HepG2 (cell line): ENCODE data around the gene GLIS2. TPM values are rescaled to one million over a fixed set of nuclear protein-coding genes. Genes with fewer than 3 reads are reported as not detected.

Experiments
- CEBPG ChIP-seq: IDR thresholded peaks from 2 replicates; pipeline ENCODE4 v1.6.1; 2016
- FOXA3 ChIP-seq: IDR thresholded peaks from 2 replicates; pipeline ENCODE4 v1.6.1; 2016; ENCODE audit warnings: missing genetic modification reagents, missing compliant biosample characterization
- GZF1 ChIP-seq: sonication (generic); formaldehyde crosslinking; IDR thresholded peaks from 2 replicates; pipeline ENCODE4 v1.5.1; 2020; ENCODE audit warnings: mild to moderate bottlenecking, missing genetic modification reagents
- HNRNPK ChIP-seq: fragments of 200-400 bp; formaldehyde crosslinking; IDR thresholded peaks from 2 replicates; pipeline ENCODE4 v1.6.1; 2018; ENCODE audit warnings: low read length, low read depth, moderate library complexity, mild to moderate bottlenecking; ENCODE audit not compliant: poor library complexity, severe bottlenecking
- HOXA7 ChIP-seq: sonication (generic); formaldehyde crosslinking; IDR thresholded peaks from 2 replicates; pipeline ENCODE4 v1.8.1; 2022; ENCODE audit warnings: mild to moderate bottlenecking, missing genetic modification reagents, moderate library complexity
- KDM5B ChIP-seq: sonication (generic); formaldehyde crosslinking; IDR thresholded peaks from 2 replicates; pipeline ENCODE4 v1.4.0; 2020; ENCODE audit warnings: missing genetic modification reagents, mild to moderate bottlenecking, borderline replicate concordance
- MAFF ChIP-seq: IDR thresholded peaks from 2 replicates; pipeline ENCODE4 v1.6.1; 2011; ENCODE audit warnings: low read depth, low read length, improper control_type of control experiment
- NCOA2 ChIP-seq: sonication (generic); formaldehyde crosslinking; IDR thresholded peaks from 2 replicates; pipeline ENCODE4 v1.8.0; 2022; ENCODE audit warnings: inconsistent platforms
- ZKSCAN8 ChIP-seq: IDR thresholded peaks from 2 replicates; pipeline ENCODE4 v1.6.1; 2016; ENCODE audit warnings: borderline replicate concordance, missing genetic modification reagents, missing compliant biosample characterization
- ZNF572 ChIP-seq: sonication (generic); formaldehyde crosslinking; IDR thresholded peaks from 2 replicates; pipeline ENCODE4 v1.5.1; 2020; ENCODE audit warnings: mild to moderate bottlenecking, missing genetic modification reagents
- ZNF775 ChIP-seq: sonication (generic); formaldehyde crosslinking; IDR thresholded peaks from 2 replicates; pipeline ENCODE4 v1.4.0; 2020; ENCODE audit warnings: missing genetic modification reagents, mild to moderate bottlenecking, moderate library complexity, borderline replicate concordance
- ZNF879 ChIP-seq: sonication (generic); formaldehyde crosslinking; IDR thresholded peaks from 2 replicates; pipeline ENCODE4 v1.8.1; 2023; ENCODE audit warnings: missing genetic modification reagents
- polyA plus RNA-seq, 8 experiments: library from polyadenylated mRNA; depleted of rRNA in 3 of 8; stranded (reverse) in 7 of 8; unstranded in 1 of 8; fragments of >200 nt; fragmentation: Illumina TruSeq in 4 of 8; extraction: Trizol in 4 of 8; gene quantifications; 2 replicates each; pipeline versions ENCODE4 v1.2.1 to v1.2.3, GENCODE V29; 2011 to 2016; ENCODE audit warnings: low read depth in 4 of 8, missing spikeins in 1 of 8, mixed read lengths in 1 of 8; ENCODE audit not compliant: insufficient read depth in 1 of 8
- total RNA-seq, 5 experiments: library from RNA; depleted of rRNA; stranded (reverse); fragments of >200 nt; fragmentation: Illumina TruSeq; extraction: Trizol; gene quantifications; 2 replicates each; pipeline ENCODE4 v1.2.3, GENCODE V29; 2016; ENCODE audit warnings: low read depth in 1 of 5
- TF ChIP-seq, protein P1 (sequence below): sonication (generic); formaldehyde crosslinking; IDR thresholded peaks from 2 replicates; pipeline ENCODE4 v1.4.0; 2020; ENCODE audit warnings: missing genetic modification reagents
- TF ChIP-seq, protein P2 (sequence below): sonication (generic); formaldehyde crosslinking; IDR thresholded peaks from 2 replicates; pipeline ENCODE4 v1.4.0; 2020; ENCODE audit warnings: missing genetic modification reagents, borderline replicate concordance
- TF ChIP-seq, protein P3 (sequence below): sonication (generic); formaldehyde crosslinking; IDR thresholded peaks from 2 replicates; pipeline ENCODE4 v1.4.0; 2020; ENCODE audit warnings: missing genetic modification reagents, borderline replicate concordance
- TF ChIP-seq, protein P4 (sequence below): sonication (generic); formaldehyde crosslinking; IDR thresholded peaks from 2 replicates; pipeline ENCODE4 v1.5.0; 2020; ENCODE audit warnings: missing genetic modification reagents
- TF ChIP-seq, protein P5 (sequence below): sonication (generic); formaldehyde crosslinking; IDR thresholded peaks from 2 replicates; pipeline ENCODE4 v1.4.0; 2020; ENCODE audit warnings: missing genetic modification reagents, borderline replicate concordance

GLIS2 gene
- total and polyA plus RNA-seq, 2 of the 13 experiments (the other 11 are each of a cell fraction or from before 2014, with no cell fraction given): 0.28 to 0.29 TPM

DNA sequence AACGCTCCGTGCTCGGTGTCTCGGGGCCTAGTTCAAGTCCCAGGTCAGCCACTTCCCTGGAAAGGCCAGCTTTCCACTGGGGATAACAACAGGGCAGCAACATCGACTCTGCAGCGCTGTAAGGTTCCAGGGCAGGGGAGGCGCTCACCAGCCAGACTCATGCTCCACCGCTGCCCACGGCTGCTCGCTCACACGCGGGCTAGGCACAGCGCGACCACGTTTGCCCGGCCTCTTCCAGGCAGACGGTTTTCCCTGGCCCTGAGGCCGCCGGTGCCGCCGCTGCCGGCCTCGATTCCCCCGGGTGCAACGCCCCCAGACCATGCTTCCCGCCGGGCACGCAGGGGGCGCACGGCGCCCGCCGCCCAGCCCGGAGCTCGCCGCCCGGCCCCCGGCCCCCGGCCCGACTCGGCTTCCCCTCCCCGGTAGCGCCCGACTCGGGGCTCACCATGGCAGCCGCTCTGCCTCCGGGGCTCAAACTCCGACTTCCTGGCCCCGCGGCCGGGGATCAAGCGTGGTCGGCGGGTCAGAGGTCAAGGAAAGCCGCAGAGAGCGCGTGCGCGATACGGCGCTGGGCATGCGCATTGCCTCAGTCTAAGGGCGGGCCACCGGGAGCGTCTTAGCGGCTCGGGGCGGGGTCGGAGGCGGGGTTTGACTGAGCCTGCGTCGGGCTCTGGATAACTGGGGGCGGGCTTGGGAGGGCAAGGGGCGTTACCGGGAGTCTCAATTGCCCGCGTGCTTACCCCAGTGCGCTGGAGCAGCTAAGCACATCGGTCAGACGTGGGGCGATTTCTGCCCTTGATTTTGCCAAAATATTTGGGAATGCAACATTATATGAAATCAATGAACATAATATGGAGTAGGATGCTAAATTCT is 35.2 kb downstream of the GLIS2 start, which contains the start of gene PAM16 (continued):
- TF ChIP-seq, protein P1, sequence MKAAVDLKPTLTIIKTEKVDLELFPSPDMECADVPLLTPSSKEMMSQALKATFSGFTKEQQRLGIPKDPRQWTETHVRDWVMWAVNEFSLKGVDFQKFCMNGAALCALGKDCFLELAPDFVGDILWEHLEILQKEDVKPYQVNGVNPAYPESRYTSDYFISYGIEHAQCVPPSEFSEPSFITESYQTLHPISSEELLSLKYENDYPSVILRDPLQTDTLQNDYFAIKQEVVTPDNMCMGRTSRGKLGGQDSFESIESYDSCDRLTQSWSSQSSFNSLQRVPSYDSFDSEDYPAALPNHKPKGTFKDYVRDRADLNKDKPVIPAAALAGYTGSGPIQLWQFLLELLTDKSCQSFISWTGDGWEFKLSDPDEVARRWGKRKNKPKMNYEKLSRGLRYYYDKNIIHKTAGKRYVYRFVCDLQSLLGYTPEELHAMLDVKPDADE: no peak
- TF ChIP-seq MAFF (no peak), ZKSCAN8 (CRISPR knock-in tag) (no peak), ZNF879 (CRISPR knock-in tag) (no peak), NCOA2 (CRISPR knock-in tag) (no peak), KDM5B (CRISPR knock-in tag) (peak; percentile 38; the same call in 1 of the 2 replicates), CEBPG (peak; percentile 32; the same call in 1 of the 2 replicates), HOXA7 (CRISPR knock-in tag) (no peak), HNRNPK (no peak), FOXA3 (peak; percentile 38), GZF1 (no peak), ZNF572 (CRISPR knock-in tag) (peak; percentile 76; the same call in 1 of the 2 replicates), ZNF775 (CRISPR knock-in tag) (no peak)
- TF ChIP-seq, protein P2, sequence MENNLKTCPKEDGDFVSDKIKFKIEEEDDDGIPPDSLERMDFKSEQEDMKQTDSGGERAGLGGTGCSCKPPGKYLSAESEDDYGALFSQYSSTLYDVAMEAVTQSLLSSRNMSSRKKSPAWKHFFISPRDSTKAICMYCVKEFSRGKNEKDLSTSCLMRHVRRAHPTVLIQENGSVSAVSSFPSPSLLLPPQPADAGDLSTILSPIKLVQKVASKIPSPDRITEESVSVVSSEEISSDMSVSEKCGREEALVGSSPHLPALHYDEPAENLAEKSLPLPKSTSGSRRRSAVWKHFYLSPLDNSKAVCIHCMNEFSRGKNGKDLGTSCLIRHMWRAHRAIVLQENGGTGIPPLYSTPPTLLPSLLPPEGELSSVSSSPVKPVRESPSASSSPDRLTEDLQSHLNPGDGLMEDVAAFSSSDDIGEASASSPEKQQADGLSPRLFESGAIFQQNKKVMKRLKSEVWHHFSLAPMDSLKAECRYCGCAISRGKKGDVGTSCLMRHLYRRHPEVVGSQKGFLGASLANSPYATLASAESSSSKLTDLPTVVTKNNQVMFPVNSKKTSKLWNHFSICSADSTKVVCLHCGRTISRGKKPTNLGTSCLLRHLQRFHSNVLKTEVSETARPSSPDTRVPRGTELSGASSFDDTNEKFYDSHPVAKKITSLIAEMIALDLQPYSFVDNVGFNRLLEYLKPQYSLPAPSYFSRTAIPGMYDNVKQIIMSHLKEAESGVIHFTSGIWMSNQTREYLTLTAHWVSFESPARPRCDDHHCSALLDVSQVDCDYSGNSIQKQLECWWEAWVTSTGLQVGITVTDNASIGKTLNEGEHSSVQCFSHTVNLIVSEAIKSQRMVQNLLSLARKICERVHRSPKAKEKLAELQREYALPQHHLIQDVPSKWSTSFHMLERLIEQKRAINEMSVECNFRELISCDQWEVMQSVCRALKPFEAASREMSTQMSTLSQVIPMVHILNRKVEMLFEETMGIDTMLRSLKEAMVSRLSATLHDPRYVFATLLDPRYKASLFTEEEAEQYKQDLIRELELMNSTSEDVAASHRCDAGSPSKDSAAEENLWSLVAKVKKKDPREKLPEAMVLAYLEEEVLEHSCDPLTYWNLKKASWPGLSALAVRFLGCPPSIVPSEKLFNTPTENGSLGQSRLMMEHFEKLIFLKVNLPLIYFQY: no peak
- TF ChIP-seq, protein P3, sequence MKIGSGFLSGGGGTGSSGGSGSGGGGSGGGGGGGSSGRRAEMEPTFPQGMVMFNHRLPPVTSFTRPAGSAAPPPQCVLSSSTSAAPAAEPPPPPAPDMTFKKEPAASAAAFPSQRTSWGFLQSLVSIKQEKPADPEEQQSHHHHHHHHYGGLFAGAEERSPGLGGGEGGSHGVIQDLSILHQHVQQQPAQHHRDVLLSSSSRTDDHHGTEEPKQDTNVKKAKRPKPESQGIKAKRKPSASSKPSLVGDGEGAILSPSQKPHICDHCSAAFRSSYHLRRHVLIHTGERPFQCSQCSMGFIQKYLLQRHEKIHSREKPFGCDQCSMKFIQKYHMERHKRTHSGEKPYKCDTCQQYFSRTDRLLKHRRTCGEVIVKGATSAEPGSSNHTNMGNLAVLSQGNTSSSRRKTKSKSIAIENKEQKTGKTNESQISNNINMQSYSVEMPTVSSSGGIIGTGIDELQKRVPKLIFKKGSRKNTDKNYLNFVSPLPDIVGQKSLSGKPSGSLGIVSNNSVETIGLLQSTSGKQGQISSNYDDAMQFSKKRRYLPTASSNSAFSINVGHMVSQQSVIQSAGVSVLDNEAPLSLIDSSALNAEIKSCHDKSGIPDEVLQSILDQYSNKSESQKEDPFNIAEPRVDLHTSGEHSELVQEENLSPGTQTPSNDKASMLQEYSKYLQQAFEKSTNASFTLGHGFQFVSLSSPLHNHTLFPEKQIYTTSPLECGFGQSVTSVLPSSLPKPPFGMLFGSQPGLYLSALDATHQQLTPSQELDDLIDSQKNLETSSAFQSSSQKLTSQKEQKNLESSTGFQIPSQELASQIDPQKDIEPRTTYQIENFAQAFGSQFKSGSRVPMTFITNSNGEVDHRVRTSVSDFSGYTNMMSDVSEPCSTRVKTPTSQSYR: no peak
- TF ChIP-seq, protein P4, sequence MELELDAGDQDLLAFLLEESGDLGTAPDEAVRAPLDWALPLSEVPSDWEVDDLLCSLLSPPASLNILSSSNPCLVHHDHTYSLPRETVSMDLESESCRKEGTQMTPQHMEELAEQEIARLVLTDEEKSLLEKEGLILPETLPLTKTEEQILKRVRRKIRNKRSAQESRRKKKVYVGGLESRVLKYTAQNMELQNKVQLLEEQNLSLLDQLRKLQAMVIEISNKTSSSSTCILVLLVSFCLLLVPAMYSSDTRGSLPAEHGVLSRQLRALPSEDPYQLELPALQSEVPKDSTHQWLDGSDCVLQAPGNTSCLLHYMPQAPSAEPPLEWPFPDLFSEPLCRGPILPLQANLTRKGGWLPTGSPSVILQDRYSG (CRISPR knock-in tag): no peak
- TF ChIP-seq, protein P5, sequence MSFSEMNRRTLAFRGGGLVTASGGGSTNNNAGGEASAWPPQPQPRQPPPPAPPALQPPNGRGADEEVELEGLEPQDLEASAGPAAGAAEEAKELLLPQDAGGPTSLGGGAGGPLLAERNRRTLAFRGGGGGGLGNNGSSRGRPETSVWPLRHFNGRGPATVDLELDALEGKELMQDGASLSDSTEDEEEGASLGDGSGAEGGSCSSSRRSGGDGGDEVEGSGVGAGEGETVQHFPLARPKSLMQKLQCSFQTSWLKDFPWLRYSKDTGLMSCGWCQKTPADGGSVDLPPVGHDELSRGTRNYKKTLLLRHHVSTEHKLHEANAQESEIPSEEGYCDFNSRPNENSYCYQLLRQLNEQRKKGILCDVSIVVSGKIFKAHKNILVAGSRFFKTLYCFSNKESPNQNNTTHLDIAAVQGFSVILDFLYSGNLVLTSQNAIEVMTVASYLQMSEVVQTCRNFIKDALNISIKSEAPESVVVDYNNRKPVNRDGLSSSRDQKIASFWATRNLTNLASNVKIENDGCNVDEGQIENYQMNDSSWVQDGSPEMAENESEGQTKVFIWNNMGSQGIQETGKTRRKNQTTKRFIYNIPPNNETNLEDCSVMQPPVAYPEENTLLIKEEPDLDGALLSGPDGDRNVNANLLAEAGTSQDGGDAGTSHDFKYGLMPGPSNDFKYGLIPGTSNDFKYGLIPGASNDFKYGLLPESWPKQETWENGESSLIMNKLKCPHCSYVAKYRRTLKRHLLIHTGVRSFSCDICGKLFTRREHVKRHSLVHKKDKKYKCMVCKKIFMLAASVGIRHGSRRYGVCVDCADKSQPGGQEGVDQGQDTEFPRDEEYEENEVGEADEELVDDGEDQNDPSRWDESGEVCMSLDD (CRISPR knock-in tag): no peak
